GM18909 (cell line): ENCODE results near the gene SLC23A3.

ENCODE experiments used
- ATAC-seq: cut with Tn5 transposase; IDR thresholded peaks from one replicate; pipeline ENCODE4 v1.9.1; 2021; ENCODE audit warnings: mild to moderate bottlenecking; ENCODE audit not compliant: unreplicated experiment, poor library complexity

The SLC23A3 gene

DNA sequence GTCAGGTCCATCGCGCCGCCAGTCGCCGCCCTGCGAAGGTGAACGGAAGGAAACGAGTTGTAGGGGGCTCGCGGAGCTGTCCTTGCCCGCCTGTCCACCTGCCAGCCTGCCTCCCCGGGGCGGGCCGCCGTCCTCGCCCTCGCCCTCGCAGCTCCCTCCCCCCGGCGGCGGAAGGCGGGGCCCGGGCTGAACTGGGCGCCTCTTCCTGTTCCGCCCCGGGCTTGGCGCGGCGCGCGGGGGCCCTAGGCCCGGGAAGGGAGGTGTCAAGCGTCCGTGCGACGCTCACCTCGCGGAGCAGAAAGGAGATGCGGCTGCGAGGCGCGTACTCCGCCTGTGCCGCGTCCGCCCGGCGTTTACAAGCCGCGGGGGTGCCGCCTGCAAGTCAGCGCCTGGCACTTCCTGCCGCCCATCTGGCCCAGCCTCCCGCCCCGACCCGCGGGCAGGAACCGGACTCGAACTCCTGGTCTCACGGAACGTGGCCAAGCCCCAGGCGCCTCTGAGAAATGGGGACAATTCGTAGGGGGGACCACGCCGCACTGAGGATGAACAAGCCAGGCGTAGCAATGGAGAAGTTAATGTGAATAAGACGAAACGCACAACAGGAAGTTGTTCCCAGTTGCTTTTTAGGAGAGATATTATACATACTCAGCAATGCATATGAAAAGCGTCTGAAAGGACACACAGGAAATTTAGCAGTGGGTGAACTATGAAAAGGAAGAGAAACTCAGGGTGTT lies 7.2 kb upstream of the SLC23A3 start, which contains the start of gene CNPPD1:
TSS of gene CNPPD1 (minus strand) at position 108 of the 734 bp plus-strand sequence. CDS start at position 11, 97 bp downstream.
- ATAC-seq: peak; percentile 65

DNA sequence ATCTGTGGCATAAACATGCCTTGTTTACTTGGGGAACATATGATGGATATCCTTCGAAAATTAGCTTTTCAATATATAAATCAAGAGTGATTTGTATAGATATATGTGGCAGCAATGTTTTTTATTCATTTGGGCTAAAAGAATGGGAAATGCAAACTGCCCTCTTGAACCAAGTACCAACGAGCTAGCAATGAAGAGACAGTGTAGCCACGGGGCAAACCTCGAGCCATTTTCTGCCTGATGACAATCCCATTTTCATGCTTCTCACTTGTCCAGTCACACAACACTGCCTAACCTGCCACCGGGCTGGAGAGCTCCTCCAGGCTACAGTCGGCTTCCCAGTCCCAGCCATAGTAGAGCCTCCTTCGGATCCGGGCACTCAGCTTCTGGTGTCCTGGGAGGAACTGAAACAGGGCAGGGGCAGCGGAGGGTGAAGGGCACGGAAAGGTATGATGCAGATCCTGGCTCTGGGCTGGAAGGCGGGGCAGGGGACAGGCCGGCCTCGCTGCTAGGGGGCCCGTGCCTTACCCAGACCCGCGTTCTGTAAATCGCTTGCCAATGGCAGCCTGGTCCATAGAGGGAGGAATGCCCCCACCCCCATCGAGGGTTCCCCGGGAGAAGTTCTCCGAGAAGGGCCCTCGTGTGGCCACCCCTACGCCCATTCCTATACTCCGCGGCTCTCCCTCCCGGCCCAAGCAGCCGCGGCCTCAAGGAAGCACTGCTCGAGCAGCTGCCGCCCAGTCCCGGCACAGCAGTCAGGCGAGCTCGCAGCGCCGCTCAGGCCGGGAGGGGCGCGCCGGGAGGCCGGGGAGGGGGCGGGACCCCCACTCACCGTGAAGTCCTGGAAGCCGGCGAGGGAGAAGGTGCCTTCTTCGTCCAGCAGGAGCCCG lies 6.3 kb upstream of the SLC23A3 start:
- ATAC-seq: peak; percentile 32

DNA sequence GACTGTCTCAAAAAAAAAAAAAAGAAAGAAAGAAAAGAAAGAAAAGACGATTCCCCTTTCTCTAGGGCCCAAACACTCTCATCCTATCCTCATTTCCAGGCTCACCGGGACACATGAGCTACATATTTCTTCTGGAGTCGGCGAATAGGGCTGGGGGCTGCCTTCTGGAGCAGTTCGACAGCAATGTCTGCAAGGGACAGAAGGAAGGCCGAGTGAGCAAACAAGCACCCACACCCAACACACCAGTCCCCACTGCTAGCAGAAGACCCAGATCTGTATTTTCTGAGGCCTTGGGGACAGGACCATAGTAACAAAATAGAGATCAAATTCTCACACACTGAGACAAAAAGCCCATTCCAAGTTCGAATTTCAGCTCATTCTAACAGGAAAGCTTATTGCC lies 5.7 kb upstream of the SLC23A3 start:
- no peak for ATAC-seq

DNA sequence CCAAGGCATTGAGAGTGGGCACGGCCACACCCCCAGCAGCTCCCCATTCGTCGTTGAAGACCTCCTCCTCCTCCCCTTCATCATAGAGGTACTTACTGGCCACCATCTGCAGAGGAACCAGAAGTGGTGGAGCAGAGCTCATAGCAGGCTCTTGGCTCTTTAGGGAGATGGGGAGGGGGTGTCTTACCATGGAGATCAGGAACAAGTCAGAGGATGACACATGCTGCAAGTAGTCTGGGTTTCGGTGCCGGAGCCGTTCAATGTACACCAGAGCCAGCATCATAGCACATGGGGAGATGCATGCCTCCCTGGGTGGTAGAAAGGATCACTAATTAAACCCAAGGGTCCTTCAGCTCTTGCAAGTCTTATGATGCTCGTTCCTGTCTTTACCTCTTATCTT lies 5.0 kb upstream of the SLC23A3 start:
- ATAC-seq: no peak

DNA sequence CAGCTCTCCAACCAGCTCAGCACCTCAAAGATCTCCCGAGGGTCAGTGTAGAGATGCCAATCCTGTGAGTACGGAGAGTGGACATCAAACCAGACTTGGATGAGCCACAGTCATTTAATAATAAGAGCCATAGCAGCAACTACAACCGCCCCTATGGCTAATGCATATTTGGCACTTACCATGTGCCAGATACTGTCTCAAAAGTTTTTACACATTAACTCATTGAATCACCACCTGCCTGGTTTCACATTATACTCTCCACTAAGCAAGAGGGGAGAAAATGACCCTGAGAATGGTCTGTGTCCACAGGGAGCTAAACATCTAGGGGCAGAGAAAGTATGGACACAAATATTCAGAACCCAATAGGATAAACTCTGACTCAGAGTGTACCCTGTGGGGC lies 4.3 kb upstream of the SLC23A3 start:
- ATAC-seq: no peak

DNA sequence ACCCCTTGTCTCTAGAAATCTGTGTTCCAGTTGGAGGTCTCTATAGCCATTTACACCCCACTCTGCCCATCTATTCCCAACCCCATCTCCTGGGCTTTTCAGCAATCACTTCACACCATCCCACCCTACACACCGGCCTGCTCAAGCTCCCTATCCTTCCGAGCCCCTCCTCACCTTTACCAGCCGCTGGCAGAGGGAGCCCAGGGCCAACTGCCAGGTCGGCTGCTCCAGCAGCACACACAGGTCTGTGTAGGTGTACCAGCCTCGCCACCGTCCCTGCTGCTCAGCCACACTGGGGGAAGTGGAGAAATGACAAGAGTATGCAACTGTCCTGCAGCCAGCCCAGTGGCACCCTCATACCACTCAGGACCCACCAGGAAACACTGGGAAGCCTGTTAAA lies 3.3 kb upstream of the SLC23A3 start:
- ATAC-seq: no peak

DNA sequence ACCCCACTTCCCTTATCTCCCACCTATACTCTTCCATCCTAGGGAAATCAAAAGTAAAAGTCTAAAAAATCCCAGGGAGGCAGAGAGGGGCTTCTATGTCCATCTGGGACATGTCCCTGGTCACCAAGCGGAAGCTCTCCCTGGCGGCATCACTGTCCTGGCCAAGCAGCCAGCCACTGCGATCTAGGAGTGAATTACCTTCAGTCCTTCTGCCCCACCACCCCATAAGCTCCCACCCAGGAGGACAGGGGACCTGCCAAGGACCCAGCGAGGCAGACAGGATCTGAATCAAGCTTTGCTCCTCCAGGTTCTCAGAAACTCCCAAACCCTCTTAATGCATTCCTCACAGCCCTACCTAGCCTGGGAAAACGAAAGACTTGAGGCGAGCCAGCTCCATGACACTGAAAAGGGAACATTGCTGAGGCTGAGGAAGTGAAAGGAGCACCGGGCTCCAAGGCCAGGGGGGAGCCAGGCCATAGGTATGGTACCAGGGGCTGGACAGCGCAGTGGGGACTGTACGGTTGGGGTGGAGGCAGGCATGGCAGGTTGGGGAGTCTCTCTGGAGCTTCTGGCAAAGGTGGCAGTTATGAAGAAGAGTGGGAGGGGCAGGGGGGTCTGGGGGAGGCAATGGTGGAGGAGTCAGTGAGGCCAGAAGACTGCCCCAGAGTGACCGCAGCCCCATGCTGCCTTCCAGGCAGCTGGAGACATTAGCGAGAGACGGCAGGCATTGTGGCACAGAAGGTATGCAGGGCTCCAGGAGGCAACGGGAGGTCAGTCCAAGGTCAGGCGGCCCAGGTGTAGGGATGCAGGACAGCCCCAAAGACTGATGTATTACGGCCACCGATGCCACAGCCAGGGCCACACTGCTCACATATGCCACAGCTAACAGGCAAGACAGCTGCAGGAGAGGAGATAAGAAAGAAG lies 2.7 kb upstream of the SLC23A3 start:
- no peak for ATAC-seq

DNA sequence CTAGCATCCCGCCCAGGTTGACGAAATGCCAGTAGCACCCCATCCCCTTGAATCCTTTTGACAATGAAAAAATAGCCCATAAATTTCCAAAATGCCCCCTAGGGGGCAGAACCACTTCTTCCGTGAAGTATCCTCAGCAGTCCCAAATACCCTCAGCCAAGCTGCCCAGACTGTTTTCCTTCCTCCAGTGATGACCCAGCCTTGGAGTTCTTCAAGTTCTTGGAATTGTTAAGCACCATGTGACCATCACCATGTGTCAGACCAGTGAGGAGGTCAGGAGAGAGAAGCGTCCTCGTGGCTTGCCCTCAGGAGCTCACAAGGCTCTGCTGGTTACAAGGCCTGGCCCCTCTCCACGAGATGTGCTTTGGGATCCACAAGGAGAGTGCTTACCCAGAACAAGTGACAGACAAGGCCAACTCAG lies 1.4 kb upstream of the SLC23A3 start:
- ATAC-seq: no peak

DNA sequence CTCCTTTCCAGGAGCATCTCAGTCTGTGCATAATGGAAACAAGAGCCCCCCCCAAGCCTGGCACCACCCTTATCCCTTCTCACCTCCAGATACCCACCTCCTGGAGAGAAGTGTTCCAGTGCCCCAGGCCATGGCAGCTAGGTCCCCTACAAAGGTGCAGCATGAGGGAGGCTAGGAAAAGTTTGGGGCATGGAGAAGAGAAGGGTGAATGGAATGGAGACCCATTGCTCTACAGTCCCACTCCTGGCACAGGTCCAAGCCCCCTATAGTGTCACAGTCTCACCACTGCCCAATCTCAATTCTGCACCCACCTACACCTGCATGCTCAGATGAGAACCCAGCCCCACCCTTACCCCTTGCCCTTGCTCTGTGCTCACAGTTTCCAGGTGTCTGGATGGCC lies 897 bp downstream of the SLC23A3 start:
- no peak for ATAC-seq

DNA sequence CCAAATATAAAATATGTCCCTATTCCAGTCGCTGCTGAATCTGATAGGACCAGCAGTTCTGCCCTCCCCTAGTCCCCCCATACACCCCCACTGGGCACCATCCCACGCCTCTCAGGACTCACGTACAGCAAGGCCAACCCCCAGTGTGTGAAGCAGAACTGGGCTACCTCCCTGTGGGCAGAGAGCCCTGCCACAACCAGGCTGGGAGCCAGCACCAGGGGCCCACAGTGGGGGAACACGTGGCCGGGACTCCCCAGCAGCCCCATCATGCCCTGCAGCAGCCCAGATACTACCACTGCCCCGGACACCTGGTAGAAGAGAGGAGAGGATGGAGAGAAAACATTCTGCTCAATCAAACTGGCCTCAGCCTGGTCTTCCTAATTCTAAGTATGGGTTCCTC lies 1.3 kb downstream of the SLC23A3 start:
- no peak for ATAC-seq

DNA sequence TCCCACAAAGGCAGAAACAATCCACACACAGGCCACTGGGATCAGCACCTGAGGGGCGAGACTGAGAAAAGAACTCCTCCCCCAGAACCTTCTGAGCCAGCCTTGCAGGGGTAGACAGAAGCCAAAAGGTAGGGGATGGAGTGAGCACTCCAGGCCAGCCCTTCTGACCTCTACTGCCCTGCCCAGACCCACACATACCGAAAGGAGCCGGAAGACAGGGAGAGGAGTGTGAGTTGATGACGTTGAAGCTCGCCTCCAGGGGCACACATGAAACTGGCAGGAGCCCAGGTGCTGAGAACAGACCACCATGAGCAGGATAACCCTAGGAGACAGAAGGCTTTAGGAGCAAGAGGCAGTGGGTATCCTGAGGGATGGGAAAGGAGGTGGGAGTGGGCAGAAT lies 1.8 kb downstream of the SLC23A3 start:
- ATAC-seq: no peak

DNA sequence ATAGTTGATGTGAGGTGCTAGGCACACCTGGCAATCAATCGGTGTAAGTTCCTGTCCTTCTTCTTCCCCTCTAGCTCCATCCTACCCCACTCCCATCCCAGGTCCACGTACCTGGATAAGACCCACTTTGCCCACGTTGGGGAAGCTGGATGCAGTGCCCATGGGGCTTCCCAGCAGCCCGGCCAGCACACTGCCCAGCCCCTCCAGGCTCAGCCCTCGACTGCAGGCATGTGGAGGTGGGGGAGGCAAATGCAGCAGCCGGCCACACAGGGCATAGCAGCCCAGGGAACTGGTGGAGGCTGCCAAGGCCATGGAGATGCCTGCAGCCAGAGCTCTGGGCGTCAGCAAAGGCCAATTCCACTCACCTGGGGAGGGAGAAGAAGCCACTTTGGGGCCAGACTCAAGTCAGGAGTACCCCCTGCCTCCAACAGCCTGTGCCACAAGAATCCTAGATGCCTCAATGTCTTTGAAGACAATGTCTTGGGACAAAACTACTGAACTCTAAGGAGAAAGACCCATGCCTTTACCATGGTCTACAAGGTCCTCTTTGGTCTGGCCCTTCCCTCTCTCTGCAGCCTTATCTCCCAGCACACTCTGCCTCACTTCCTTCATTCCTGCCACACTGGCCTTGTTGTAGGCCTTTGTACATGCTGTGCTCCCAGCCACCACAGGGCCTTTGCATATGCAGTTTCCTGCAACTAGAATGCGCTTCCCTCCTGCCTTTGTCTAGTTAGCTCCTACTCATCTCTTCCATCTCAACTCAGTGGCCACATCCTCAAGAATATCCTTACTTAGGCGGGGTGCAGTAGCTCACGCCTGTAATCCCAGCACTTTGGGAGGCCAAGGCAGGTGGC lies 4.5 kb downstream of the SLC23A3 start:
- ATAC-seq: no peak

DNA sequence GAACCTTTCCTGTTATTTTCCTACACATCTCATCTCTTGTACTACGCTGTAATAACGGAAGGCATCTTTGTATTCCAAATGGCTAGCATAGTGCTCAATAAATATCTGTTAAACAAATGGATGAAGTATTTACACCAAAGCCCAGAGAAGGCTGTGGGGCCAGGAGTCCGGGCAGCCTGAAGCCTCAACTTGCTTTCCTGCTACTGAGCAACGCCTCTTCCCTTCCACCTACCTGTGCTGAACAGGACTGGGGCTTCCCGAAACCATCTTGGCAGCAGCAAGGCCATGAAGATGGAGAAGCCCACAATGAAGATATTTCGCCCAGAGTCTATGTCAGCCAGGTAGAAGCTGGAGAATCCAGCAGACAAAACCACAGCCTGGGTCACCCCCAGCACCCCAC lies 6.7 kb downstream of the SLC23A3 start:
- ATAC-seq: no peak

DNA sequence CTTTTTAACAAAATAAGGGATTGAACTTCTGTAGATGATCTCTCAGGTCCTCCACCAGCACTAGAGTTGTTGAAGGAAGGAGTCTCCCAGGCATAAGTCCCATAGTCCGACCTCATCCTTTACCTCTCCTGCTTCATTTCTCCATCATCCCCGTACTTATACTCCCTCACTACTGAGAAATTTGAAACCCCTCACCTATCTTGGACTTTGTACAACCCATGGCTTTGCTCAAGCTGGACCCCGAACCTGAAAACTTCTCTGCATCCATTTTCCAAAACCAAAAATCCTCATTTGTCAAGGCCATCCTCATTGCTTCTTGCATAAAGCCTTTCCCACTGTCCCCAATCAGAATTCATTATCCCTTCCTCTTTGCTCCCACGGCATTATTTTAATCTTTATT lies 8.7 kb downstream of the SLC23A3 start:
- no peak for ATAC-seq

DNA sequence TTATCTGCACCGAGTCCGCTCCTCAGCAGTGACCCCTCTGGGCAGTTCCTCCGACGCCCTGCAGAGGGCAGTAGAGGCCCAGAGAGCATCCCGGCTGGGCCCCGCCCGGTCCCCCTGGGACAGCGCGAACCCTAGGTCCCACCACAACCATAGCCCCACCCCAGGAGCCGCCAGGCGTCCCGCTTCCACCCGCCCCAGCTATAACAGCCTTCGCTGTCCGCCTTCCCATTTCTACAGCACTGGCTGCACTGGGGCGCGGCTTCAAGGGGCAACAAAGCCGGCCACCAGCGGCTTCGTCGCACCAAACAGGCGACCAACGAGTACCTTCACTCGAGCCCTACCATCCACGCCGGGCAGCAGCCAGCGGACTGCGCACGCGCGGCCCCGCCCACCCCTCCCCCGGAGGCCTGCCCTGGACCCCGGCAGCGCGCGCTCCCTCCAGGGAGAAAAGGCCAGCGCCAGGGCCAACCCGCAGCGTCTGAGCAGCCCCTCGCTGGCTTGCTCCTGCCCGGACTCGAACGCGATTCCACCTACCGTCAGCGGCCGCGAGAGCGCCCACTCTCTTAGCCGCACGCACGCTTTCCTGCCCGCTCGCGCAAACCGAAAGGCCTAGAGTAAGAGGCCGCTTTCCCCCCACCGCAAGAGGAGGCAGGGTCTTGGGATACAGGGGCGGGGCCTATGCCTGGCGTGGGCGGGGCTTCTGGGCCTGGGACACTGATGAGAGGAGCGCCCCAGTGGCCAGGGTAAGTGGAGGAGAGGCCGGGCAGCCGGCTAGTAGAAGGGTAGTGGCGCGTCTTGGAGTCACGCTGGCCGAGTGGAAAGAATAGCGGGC lies 9.4 kb downstream of the SLC23A3 start, which contains the start of gene NHEJ1:
TSS of gene NHEJ1 (minus strand) at position 630 of the 832 bp plus-strand sequence. CDS start 2,453 bp downstream, outside the sequence.
- ATAC-seq: peak; percentile 84

DNA sequence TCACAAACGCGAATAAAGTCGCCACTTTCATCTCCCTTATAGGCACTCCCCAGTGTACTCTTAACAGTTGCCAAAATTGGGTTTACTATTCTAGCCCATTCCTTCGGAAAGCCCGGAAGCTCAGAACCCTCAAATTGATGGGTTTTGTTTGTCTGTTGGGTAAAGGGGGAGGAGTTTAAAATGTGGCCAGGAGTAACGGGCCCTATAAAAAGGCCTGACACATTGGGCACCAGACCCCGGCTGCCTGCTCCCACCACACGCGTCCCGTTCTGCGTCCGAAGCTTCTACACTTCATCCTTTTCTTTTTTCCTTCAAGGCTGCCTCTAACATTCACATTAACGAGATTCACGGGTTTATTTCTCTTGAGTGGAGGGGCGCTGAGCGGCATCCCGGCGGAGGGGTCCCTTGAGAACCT lies 10.1 kb downstream of the SLC23A3 start:
- peak; percentile 3 for ATAC-seq

DNA sequence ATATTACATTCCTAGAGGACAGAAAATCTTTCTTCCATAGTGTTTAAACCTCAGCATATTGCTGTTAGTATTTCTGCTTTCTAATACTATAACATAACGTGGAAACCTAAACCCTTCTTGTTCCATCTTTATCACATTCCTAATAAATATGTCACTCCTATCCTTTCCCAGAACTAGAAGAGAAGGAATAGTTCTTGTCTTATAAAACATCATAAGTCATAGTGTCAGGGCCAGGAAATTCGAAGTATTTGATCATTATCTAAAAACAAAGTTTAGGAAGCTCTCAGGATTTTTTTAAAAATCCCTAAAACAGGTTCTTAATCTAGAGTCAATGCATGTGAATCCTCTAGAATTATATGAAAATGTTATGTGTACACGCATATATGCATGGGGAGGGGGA lies 11.2 kb downstream of the SLC23A3 start:
- ATAC-seq: no peak

DNA sequence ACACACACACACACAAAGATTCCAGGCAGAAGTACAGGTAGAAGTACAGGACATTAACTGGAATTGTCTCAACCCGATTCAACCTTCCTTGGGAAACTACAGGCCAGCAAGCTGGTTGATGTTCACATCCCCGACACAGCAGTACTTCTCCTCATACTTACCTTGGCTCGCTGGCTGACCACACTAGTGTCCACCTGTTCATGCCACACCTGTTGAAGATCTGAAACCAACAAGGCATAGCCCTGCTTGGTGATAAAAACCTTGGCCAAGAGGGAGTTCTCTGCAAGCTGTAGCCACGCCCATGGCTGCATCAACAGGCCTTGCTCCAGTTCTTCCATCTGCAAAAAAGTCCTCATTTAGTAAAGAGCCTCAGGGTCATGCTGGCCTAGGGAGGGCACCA lies 11.8 kb downstream of the SLC23A3 start:
- ATAC-seq: no peak

DNA sequence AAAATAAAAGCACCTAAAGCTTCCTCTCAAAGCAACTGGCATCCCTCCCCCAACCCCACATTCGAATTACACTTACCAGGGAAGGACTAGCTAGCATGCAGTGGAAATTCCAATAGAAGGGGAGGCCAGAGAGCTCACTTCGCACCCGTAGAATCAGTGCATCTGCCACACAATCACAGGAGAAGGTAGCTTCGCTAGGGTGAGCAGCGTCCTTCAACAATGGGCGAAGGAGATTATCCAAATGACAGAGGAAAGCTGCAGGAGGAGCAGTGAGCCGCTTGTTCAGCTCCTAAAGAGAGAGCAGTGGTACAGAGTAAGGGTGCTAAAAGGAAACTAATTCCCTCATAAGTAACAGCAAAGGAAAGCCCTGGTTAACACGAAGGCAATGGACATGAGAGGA lies 12.4 kb downstream of the SLC23A3 start:
- no peak for ATAC-seq
